ENCODE measurements around the gene DYRK1A.

Gene DYRK1A

GRCh38 chr21:37385179-37385765, 18.7 kb downstream of the DYRK1A start:
- TF ChIP-seq ESRRG (CRISPR knock-in tag; IDR thresholded peaks at IDR 0.05) (no peak), ZFP3 (CRISPR knock-in tag; IDR thresholded peaks at IDR 0.05) (no peak), GLIS3 (CRISPR knock-in tag; IDR thresholded peaks at IDR 0.05) (no peak), ARNTL (CRISPR knock-in tag; IDR thresholded peaks at IDR 0.05; ENCODE audit: borderline replicate concordance, low read depth) (no peak), TOX (CRISPR knock-in tag; IDR thresholded peaks at IDR 0.05; ENCODE audit: borderline replicate concordance) (no peak), RARB (CRISPR knock-in tag; IDR thresholded peaks at IDR 0.05) (no peak), PPARA (CRISPR knock-in tag; IDR thresholded peaks at IDR 0.05; ENCODE audit: borderline replicate concordance) (no peak), ZNF70 (CRISPR knock-in tag; IDR thresholded peaks at IDR 0.05) (no peak)
- TF ChIP-seq, protein P1, sequence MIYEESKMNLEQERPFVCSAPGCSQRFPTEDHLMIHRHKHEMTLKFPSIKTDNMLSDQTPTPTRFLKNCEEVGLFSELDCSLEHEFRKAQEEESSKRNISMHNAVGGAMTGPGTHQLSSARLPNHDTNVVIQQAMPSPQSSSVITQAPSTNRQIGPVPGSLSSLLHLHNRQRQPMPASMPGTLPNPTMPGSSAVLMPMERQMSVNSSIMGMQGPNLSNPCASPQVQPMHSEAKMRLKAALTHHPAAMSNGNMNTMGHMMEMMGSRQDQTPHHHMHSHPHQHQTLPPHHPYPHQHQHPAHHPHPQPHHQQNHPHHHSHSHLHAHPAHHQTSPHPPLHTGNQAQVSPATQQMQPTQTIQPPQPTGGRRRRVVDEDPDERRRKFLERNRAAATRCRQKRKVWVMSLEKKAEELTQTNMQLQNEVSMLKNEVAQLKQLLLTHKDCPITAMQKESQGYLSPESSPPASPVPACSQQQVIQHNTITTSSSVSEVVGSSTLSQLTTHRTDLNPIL (CRISPR knock-in tag; IDR thresholded peaks at IDR 0.05; ENCODE audit: low read depth), result no peak
- TF ChIP-seq, protein P2, sequence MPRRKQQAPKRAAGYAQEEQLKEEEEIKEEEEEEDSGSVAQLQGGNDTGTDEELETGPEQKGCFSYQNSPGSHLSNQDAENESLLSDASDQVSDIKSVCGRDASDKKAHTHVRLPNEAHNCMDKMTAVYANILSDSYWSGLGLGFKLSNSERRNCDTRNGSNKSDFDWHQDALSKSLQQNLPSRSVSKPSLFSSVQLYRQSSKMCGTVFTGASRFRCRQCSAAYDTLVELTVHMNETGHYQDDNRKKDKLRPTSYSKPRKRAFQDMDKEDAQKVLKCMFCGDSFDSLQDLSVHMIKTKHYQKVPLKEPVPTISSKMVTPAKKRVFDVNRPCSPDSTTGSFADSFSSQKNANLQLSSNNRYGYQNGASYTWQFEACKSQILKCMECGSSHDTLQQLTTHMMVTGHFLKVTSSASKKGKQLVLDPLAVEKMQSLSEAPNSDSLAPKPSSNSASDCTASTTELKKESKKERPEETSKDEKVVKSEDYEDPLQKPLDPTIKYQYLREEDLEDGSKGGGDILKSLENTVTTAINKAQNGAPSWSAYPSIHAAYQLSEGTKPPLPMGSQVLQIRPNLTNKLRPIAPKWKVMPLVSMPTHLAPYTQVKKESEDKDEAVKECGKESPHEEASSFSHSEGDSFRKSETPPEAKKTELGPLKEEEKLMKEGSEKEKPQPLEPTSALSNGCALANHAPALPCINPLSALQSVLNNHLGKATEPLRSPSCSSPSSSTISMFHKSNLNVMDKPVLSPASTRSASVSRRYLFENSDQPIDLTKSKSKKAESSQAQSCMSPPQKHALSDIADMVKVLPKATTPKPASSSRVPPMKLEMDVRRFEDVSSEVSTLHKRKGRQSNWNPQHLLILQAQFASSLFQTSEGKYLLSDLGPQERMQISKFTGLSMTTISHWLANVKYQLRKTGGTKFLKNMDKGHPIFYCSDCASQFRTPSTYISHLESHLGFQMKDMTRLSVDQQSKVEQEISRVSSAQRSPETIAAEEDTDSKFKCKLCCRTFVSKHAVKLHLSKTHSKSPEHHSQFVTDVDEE (CRISPR knock-in tag; IDR thresholded peaks at IDR 0.05), result no peak
- ATAC-seq, result no peak

- ATAC-seq, result no peak
- no peak for TF ChIP-seq SNAI2 (CRISPR knock-in tag; IDR thresholded peaks at IDR 0.05)
- no peak for TF ChIP-seq RARB (CRISPR knock-in tag; IDR thresholded peaks at IDR 0.05)
- TF ChIP-seq, protein P1 (CRISPR knock-in tag; IDR thresholded peaks at IDR 0.05; ENCODE audit: low read depth), result no peak
- TF ChIP-seq ISL1 (CRISPR knock-in tag; IDR thresholded peaks at IDR 0.05), result no peak
These were observed 19.6 kb downstream of the DYRK1A start for GRCh38 chr21:37386151-37386550.

- no peak for ATAC-seq
- TF ChIP-seq ZC3H10 (CRISPR knock-in tag; IDR thresholded peaks at IDR 0.05) (no peak), ZNF8 (CRISPR knock-in tag; IDR thresholded peaks at IDR 0.05) (no peak), PPARA (CRISPR knock-in tag; IDR thresholded peaks at IDR 0.05; ENCODE audit: borderline replicate concordance) (no peak), ISL1 (CRISPR knock-in tag; IDR thresholded peaks at IDR 0.05) (no peak), ZFP3 (CRISPR knock-in tag; IDR thresholded peaks at IDR 0.05) (no peak), ZNF70 (CRISPR knock-in tag; IDR thresholded peaks at IDR 0.05) (no peak), PATZ1 (CRISPR knock-in tag; IDR thresholded peaks at IDR 0.05; ENCODE audit: borderline replicate concordance) (no peak), POU6F1 (CRISPR knock-in tag; IDR thresholded peaks at IDR 0.05; ENCODE audit: borderline replicate concordance, low read depth) (no peak), ZNF565 (CRISPR knock-in tag; conservative IDR thresholded peaks at IDR 0.05; ENCODE audit: low read depth) (no peak), CSDC2 (CRISPR knock-in tag; IDR thresholded peaks at IDR 0.05) (no peak), TOX (CRISPR knock-in tag; IDR thresholded peaks at IDR 0.05; ENCODE audit: borderline replicate concordance) (no peak), TCF4 (CRISPR knock-in tag; IDR thresholded peaks at IDR 0.05; ENCODE audit: borderline replicate concordance) (no peak), CSRNP3 (CRISPR knock-in tag; IDR thresholded peaks at IDR 0.05) (no peak), BACH2 (CRISPR knock-in tag; IDR thresholded peaks at IDR 0.05; ENCODE audit: borderline replicate concordance) (no peak), ZFP30 (CRISPR knock-in tag; IDR thresholded peaks at IDR 0.05) (no peak), ARNTL (CRISPR knock-in tag; IDR thresholded peaks at IDR 0.05; ENCODE audit: borderline replicate concordance, low read depth) (no peak)
- TF ChIP-seq, protein P2 (CRISPR knock-in tag; IDR thresholded peaks at IDR 0.05), result no peak
- TF ChIP-seq, protein P1 (CRISPR knock-in tag; IDR thresholded peaks at IDR 0.05; ENCODE audit: low read depth), result no peak
These were observed 22.9 kb downstream of the DYRK1A start for GRCh38 chr21:37389456-37389855.
